MM.1S (cell line): ENCODE data around the gene EIF3I.

Experiments used
- CTCF ChIP-seq: fragments of 300-600 bp; sonication (generic); IDR thresholded peaks from 2 replicates; pipeline ENCODE4 v1.5.1; 2016; ENCODE audit warnings: antibody characterized with exemption, low read length, mixed read lengths
- EZH2 ChIP-seq: fragments of 300-600 bp; sonication (generic); optimal IDR thresholded peaks from 2 replicates; pipeline ENCODE3; 2017; ENCODE audit warnings: low read depth, mild to moderate bottlenecking, antibody characterized with exemption, low read length, mixed read lengths
- EZH2phosphoT487 ChIP-seq: fragments of 300-600 bp; sonication (generic); IDR thresholded peaks from 2 replicates; pipeline ENCODE4 v1.6.1; 2018; ENCODE audit warnings: antibody characterized with exemption, low read length

GRCh38 chr1:32208891-32209328 is 13.3 kb upstream of the EIF3I start, which contains the start of gene DCDC2B:
- no peak for TF ChIP-seq CTCF
- no peak for TF ChIP-seq EZH2phosphoT487
- TF ChIP-seq EZH2: no peak
